GM12864 (cell line): Measurements from ENCODE around the gene DMRT1.

ENCODE experiments used
- DNase-seq: peaks from one replicate; pipeline ENCODE4 v3.0.0-alpha.2; 2011; ENCODE audit warnings: low read depth
- H3K4me3 ChIP-seq: 2 replicates; pipeline ENCODE4 v1.5.1; 2011; ENCODE audit warnings: mild to moderate bottlenecking, low read depth, low read length, control low read depth
- CTCF ChIP-seq: IDR thresholded peaks from 2 replicates; pipeline ENCODE4 v1.5.1; 2011; ENCODE audit warnings: low read depth, mild to moderate bottlenecking, moderate library complexity, low read length, control low read depth, inconsistent platforms; ENCODE audit errors: missing control alignments

Gene DMRT1

DNA sequence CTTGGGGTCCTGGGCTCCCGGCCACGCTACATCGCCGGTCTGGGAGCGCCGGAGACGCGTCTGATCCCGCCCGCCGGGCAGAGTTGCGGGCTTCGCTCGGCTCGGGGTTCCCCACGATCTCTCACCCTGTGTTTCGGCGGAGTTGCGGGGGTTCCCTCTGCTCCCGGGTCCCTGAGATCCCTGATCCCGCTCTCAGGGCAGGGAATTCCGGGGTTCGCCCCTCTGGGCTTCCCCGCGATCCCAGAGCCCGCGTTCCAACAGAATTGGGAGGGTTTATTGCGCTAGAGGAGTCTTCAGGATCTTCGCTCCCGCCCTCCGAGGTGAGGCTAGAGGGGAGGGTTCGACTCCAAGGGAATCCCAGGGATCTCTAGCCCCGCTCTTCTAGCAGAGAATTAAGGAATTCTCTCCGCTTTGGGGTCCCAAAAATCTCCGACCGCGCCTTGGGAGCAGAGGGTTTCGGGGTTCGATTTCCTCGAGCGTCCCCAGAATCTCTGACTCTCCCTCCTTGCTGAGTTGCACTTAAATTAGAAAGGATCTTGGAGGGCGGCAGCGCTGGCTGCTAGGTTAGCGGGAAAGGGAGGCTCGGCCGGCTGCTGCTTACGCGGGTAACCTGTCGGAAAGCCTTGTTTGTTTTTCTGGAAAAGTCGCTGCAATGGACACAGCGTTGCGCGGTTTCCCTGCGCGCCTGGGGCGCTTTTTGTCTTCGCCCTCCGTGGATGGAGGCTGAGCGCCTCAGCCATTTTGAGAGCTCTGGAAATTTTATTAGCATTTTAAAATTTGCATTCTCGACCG, 1.3 kb downstream of the DMRT1 start:
- no peak for DNase-seq
- H3K4me3 ChIP-seq, result no peak overlapping the region
- no peak for TF ChIP-seq CTCF

DNA sequence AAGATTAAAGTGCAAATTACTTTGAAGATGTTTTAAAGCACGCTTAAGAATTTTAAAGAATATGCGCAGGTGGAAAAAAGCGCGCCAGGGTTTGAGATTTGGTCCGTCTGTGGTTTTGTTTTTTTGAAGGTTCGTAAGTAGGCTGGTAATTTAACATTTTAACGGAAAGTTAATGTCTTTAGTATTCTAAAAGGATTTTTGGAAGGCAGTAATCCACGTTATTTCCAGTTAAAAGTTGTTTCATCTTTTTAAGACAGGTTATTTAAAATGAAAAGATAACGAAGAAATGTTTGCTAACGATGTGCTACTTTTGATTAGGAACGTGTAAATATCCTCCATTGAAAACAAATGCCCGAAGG, 1.9 kb downstream of the DMRT1 start:
- no peak for TF ChIP-seq CTCF
- H3K4me3 ChIP-seq, result no peak overlapping the region
- DNase-seq, result no peak

DNA sequence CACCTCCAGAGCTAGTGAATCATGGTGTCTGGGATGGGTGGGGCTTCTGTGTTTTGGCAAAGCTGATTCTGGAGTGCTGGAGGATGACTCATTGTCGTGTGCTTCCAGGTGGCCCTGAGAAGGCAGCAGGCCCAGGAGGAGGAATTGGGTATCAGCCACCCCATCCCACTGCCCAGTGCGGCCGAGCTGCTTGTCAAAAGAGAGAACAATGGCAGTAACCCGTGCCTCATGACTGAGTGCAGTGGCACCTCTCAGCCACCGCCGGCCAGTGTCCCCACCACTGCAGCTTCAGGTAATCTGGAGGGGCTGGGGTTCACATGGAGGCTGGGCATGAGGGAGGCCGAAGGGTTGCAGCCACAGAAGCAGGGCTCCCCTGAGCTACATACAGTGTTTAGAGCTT, 5.4 kb downstream of the DMRT1 start:
- no peak for TF ChIP-seq CTCF
- H3K4me3 ChIP-seq, result no peak overlapping the region
- no peak for DNase-seq

GRCh38 chr9:847505-847904, 6.0 kb downstream of the DMRT1 start:
- no peak for TF ChIP-seq CTCF
- DNase-seq, result no peak
- no peak overlapping the region for H3K4me3 ChIP-seq

DNA sequence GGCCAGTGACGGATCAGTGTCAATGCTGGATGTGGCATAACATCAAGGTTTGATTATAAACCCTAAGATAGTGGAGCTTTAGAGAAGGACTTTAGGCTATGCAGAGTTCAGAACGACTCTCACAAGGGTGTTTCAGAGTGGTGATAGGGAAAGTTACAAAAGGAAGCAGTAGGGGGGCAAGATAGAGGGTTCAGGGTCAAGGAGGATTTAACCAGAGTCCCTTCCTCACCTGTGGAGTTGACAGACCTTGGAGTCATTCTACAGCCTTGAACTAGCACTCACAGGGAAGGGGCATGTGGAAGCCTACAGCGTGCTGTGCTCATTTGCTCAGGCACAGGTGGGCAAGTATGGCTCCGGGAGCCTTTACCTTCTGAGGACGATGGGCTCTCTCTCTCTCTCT, 7.9 kb downstream of the DMRT1 start:
- TF ChIP-seq CTCF, result no peak
- no peak overlapping the region for H3K4me3 ChIP-seq
- DNase-seq, result no peak

DNA sequence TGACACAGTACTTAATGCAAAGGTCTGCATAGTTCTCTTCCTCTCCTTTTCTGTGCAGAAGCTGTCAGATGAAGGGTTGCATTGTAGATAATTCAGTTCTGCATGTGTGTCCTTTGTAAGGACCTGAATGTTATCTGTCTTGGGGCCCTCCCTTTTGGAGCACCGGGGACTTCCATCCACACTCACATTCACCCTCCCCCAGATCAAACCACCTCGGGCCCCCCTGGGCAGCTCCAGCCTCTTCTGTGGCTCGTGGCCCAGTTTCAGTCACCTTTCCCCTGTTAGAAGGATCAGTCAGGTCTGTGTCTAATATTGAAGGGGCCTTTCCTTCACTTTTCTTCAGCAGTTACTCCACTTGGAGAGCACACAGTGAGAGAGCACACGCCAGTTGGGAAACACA, 11.0 kb downstream of the DMRT1 start:
- no peak for DNase-seq
- H3K4me3 ChIP-seq, result no peak overlapping the region
- no peak for TF ChIP-seq CTCF

DNA sequence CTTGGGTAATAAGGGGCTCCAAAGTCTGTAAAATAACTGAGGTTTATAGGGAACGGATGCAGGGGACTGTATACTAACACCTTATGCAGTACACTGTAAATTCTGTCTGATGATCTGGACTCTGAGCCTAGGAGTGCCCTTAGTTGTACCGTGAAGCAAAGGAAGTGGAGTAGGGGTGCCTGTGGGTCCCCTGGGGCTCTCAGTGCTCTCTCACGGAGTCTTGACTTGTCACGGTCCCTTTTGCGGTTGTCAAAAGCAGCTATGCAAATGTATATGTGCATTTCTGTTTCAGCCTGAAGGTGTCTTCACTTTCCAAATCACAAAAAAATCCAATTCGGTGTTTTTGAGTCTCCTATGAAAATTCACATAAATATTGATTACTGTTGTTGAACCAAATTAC, 17.8 kb downstream of the DMRT1 start:
- no peak for TF ChIP-seq CTCF
- peak; percentile 39 for DNase-seq
- H3K4me3 ChIP-seq, result no peak overlapping the region
